Neural cell (in vitro differentiated cells): Measurements from ENCODE around the gene NR1H2. TPM values are rescaled to one million over a fixed set of nuclear protein-coding genes. Genes with fewer than 3 reads are reported as not detected.
A peak's percentile ranks its signal among the peaks of the same experiment; 100 is the strongest.

Source experiments
- H2AFZ ChIP-seq: fragments of 200-600, 300-800 bp; sonication (generic), shearing (Covaris generic); 2 replicates; pipeline ENCODE4 v1.6.0; 2014; ENCODE audit warnings: low read depth, mild to moderate bottlenecking, antibody characterized with exemption, low read length, moderate library complexity
- H3F3A ChIP-seq: fragments of 200-600 bp; shearing (Covaris generic); 2 replicates; pipeline ENCODE4 v1.6.1; 2016; ENCODE audit warnings: mild to moderate bottlenecking, moderate library complexity, mixed read lengths, antibody characterized with exemption, low read length; ENCODE audit not compliant: insufficient read depth, poor library complexity, severe bottlenecking
- H3K27ac ChIP-seq: fragments of 200-600, 300-800 bp; sonication (generic), shearing (Covaris generic); 2 replicates; pipeline ENCODE4 v1.5.1; 2014; ENCODE audit warnings: mild to moderate bottlenecking, low read length, moderate library complexity
- H3K27me3 ChIP-seq: fragments of 300-800, 200-600 bp; sonication (generic), shearing (Covaris generic); 2 replicates; pipeline ENCODE4 v1.6.0; 2014; ENCODE audit warnings: mild to moderate bottlenecking, low read depth, low read length, moderate library complexity; ENCODE audit not compliant: insufficient read depth
- H3K36me3 ChIP-seq: fragments of 300-800, 200-600 bp; sonication (generic), shearing (Covaris generic); 2 replicates; pipeline ENCODE4 v1.5.1; 2014; ENCODE audit warnings: mild to moderate bottlenecking, antibody characterized with exemption, low read length, moderate library complexity; ENCODE audit not compliant: insufficient read depth
- H3K4me2 ChIP-seq: fragments of 300-800, 200-600 bp; sonication (generic), shearing (Covaris generic); 2 replicates; pipeline ENCODE4 v1.6.0; 2014; ENCODE audit warnings: mild to moderate bottlenecking, low read length
- H3K4me3 ChIP-seq: fragments of 300-800, 200-600 bp; sonication (generic), shearing (Covaris generic); 2 replicates; pipeline ENCODE4 v1.5.1; 2014; ENCODE audit warnings: mild to moderate bottlenecking, low read length, moderate library complexity
- H3K79me2 ChIP-seq: fragments of 200-600 bp; shearing (Covaris generic); replicated peaks from 2 replicates; pipeline ENCODE4 v1.6.0; 2014; ENCODE audit warnings: mild to moderate bottlenecking, low read length, moderate library complexity; ENCODE audit not compliant: insufficient read depth
- H3K9ac ChIP-seq: fragments of 300-800, 200-600 bp; sonication (generic), shearing (Covaris generic); 2 replicates; pipeline ENCODE4 v1.6.1; 2016; ENCODE audit warnings: mild to moderate bottlenecking, low read length, mixed read lengths
- H3K9me2 ChIP-seq: fragments of 200-600 bp; shearing (Covaris generic); 2 replicates; pipeline ENCODE4 v1.6.1; 2016; ENCODE audit warnings: mild to moderate bottlenecking, low read length, mixed read lengths; ENCODE audit not compliant: insufficient read depth
- H3K9me3 ChIP-seq: fragments of 200-600, 300-800 bp; sonication (generic), shearing (Covaris generic); 2 replicates; pipeline ENCODE4 v1.6.1; 2016; ENCODE audit warnings: mild to moderate bottlenecking, mixed run types, low read length, moderate library complexity, mixed read lengths
- H4K20me1 ChIP-seq: fragments of 200-600 bp; shearing (Covaris generic); 2 replicates; pipeline ENCODE4 v1.6.1; 2016; ENCODE audit warnings: mild to moderate bottlenecking, mixed run types; ENCODE audit not compliant: insufficient read depth
- EP300 ChIP-seq: fragments of 450-650 bp; conservative IDR thresholded peaks from 2 replicates; pipeline ENCODE4 v1.6.1; 2014; ENCODE audit warnings: antibody characterized with exemption, mild to moderate bottlenecking, moderate library complexity; ENCODE audit not compliant: poor library complexity, severe bottlenecking
- EZH2 ChIP-seq: fragments of 200-600, 300-800 bp; shearing (Covaris generic), sonication (generic); IDR thresholded peaks from 2 replicates; pipeline ENCODE4 v1.6.1; 2014; ENCODE audit warnings: antibody characterized with exemption, low read length, borderline replicate concordance, mild to moderate bottlenecking; ENCODE audit not compliant: insufficient read depth, poor library complexity, severe bottlenecking
- MXI1 ChIP-seq: fragments of 450-650 bp; conservative IDR thresholded peaks from 2 replicates; pipeline ENCODE4 v1.6.1; 2014; ENCODE audit warnings: antibody characterized with exemption, mild to moderate bottlenecking; ENCODE audit not compliant: poor library complexity, severe bottlenecking
- POLR2AphosphoS5 ChIP-seq: IDR thresholded peaks from 2 replicates; pipeline ENCODE4 v1.6.1; 2012
- RAD21 ChIP-seq: fragments of 450-650 bp; conservative IDR thresholded peaks from 2 replicates; pipeline ENCODE4 v1.6.1; 2014; ENCODE audit warnings: antibody characterized with exemption, mild to moderate bottlenecking, moderate library complexity
- SMC3 ChIP-seq: fragments of 450-650 bp; conservative IDR thresholded peaks from 2 replicates; pipeline ENCODE4 v1.6.1; 2014; ENCODE audit warnings: antibody characterized with exemption, mild to moderate bottlenecking, moderate library complexity; ENCODE audit not compliant: poor library complexity
- TAF1 ChIP-seq: IDR thresholded peaks from 2 replicates; pipeline ENCODE4 v1.6.1; 2012; ENCODE audit warnings: low read depth
- polyA plus RNA-seq: library from polyadenylated mRNA; depleted of rRNA; stranded (reverse); fragments of >200 nt; gene quantifications from 2 replicates; pipeline ENCODE4 v1.2.3, GENCODE V29; 2014
- TF ChIP-seq, protein P1 (sequence below): IDR thresholded peaks from 2 replicates; pipeline ENCODE4 v1.6.1; 2012; ENCODE audit warnings: borderline replicate concordance
- TF ChIP-seq, protein P2 (sequence below): fragments of 450-650 bp; IDR thresholded peaks from 2 replicates; pipeline ENCODE4 v1.5.1; 2014; ENCODE audit warnings: antibody characterized with exemption, mild to moderate bottlenecking, moderate library complexity; ENCODE audit not compliant: poor library complexity, severe bottlenecking

The NR1H2 gene
- polyA plus RNA-seq, 1 donor from 2014 or later, result 18.5 TPM

DNA sequence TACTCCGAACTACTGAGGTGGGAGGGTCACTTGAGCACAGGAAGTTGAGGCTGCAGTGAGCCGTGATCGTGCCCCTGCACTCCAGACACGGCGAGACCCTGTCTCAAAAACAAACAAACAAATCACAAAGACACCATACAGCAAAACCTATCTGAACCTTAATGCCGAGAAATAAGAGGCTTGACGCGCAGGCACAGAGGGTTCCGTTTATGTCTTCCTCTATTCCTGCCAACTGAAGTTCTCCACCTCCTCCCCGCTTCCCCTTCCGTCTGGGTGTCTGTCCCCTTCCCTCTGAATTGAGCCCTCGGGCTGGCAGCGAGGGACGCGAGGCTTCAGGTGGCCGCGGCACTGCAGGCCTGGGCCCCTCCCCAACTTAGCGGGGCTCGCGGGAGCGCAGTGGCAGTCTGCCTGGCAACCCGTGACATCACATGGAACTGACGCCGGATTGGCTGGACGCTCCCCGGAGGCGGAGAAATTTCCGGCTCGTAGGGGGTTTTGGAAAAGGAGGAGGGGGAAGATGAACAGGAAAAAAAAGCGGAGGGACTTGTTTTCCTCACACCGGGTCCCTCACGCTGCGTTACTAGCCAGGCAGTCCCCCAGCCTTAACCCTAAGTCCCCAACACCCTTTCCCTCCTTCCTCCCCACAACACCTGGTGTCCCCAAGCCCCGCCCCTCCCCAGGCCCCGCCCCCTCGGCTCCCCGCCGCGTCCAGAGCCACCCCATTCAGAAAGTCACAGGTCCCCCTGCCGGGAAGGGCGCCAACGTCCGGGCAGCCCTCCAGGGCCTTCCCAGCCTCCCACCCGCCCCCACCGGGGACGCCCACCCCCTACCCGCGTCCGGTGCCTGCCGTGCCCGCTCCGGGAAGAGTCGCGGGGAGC, 55.3 kb downstream of the NR1H2 start:
- no peak overlapping the region for H2AFZ ChIP-seq
- H3F3A ChIP-seq, result no peaks in the 10 kb centered on the region
- H3K36me3 ChIP-seq, result no peaks in the 10 kb centered on the region
- H3K9me3 ChIP-seq, result no peaks in the 10 kb centered on the region
- TF ChIP-seq, protein P1, sequence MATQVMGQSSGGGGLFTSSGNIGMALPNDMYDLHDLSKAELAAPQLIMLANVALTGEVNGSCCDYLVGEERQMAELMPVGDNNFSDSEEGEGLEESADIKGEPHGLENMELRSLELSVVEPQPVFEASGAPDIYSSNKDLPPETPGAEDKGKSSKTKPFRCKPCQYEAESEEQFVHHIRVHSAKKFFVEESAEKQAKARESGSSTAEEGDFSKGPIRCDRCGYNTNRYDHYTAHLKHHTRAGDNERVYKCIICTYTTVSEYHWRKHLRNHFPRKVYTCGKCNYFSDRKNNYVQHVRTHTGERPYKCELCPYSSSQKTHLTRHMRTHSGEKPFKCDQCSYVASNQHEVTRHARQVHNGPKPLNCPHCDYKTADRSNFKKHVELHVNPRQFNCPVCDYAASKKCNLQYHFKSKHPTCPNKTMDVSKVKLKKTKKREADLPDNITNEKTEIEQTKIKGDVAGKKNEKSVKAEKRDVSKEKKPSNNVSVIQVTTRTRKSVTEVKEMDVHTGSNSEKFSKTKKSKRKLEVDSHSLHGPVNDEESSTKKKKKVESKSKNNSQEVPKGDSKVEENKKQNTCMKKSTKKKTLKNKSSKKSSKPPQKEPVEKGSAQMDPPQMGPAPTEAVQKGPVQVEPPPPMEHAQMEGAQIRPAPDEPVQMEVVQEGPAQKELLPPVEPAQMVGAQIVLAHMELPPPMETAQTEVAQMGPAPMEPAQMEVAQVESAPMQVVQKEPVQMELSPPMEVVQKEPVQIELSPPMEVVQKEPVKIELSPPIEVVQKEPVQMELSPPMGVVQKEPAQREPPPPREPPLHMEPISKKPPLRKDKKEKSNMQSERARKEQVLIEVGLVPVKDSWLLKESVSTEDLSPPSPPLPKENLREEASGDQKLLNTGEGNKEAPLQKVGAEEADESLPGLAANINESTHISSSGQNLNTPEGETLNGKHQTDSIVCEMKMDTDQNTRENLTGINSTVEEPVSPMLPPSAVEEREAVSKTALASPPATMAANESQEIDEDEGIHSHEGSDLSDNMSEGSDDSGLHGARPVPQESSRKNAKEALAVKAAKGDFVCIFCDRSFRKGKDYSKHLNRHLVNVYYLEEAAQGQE, result no peak
- TF ChIP-seq MXI1, result no peak
- TF ChIP-seq RAD21, result no peak
- TF ChIP-seq EP300, result no peak
- TF ChIP-seq TAF1, result no peak
- no peak for TF ChIP-seq POLR2AphosphoS5
- TF ChIP-seq EZH2, result no peak
- no peak for TF ChIP-seq SMC3
- TF ChIP-seq, protein P2, sequence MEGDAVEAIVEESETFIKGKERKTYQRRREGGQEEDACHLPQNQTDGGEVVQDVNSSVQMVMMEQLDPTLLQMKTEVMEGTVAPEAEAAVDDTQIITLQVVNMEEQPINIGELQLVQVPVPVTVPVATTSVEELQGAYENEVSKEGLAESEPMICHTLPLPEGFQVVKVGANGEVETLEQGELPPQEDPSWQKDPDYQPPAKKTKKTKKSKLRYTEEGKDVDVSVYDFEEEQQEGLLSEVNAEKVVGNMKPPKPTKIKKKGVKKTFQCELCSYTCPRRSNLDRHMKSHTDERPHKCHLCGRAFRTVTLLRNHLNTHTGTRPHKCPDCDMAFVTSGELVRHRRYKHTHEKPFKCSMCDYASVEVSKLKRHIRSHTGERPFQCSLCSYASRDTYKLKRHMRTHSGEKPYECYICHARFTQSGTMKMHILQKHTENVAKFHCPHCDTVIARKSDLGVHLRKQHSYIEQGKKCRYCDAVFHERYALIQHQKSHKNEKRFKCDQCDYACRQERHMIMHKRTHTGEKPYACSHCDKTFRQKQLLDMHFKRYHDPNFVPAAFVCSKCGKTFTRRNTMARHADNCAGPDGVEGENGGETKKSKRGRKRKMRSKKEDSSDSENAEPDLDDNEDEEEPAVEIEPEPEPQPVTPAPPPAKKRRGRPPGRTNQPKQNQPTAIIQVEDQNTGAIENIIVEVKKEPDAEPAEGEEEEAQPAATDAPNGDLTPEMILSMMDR, result no peak
- peak overlapping the region; percentile 62 for H3K9ac ChIP-seq
- no peaks in the 10 kb centered on the region for H3K79me2 ChIP-seq
- H4K20me1 ChIP-seq, result no peaks in the 10 kb centered on the region
- peaks cover 5% of the 10 kb centered on the region for H3K27me3 ChIP-seq
- H3K9me2 ChIP-seq, result no peaks in the 10 kb centered on the region
- H3K27ac ChIP-seq, result no peak overlapping the region
- no peak overlapping the region for H3K4me2 ChIP-seq
- H3K4me3 ChIP-seq, result peak overlapping the region; percentile 76

DNA sequence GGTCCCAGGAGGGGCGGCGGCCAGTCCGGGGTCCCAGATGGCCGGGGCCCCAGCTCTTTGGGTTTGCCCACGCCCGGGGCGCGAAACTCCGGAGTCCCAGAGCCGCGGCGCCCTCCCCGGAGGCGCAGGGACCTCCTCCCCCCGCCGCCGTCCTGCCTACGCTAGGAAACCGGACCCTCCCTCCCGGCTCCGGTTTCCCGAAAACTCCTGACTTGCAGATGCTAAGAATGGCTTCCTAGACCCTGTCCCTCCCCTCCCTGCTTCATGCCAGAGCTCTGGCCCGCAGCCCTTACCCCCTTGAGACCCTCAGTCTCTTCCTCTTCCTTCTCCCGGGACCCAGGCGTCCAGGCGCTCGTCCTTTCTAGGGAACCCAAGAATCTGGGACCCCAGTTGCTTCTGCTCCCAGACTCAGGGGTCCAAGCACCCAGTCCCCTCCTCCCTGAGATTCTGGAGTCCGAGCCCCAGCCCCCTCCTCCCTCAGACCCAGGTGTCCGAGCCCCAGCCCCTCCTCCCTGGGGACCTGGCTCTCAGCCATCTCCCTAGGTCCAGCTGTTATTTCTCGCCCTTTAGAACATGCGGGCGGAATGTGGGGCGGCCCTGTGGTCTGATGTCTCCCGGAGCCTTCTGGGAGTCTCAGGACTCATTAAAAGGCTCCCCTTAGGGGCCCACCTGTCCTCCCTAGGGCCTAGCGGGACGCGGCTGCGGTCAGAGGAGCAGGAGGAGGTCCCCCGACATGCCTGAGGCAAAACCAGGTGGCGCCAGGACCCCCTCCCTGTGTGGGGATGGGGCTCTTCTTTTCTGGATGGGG, 56.2 kb downstream of the NR1H2 start, which contains the start of gene MYBPC2:
MYBPC2 (plus strand) TSS at position 672 of the 808 bp plus-strand sequence; CDS start at position 734, 62 bp downstream.
- TF ChIP-seq SMC3, result no peak
- TF ChIP-seq, protein P2, result no peak
- no peak for TF ChIP-seq MXI1
- no peak for TF ChIP-seq EZH2
- no peak for TF ChIP-seq EP300
- no peak for TF ChIP-seq POLR2AphosphoS5
- no peak for TF ChIP-seq TAF1
- TF ChIP-seq, protein P1, result no peak
- no peak for TF ChIP-seq RAD21
- Histone ChIP-seq H2AFZ (no peak within 1 kb of the TSS), H3K27me3 (peaks cover 5% of the 10 kb centered on the region)

More for the DNA sequence above, 56.2 kb downstream of the NR1H2 start, which contains the start of gene MYBPC2:
- H3K79me2 ChIP-seq, result no peaks in the 10 kb centered on the region
- H3K36me3 ChIP-seq, result no peaks in the 10 kb centered on the region
- no peaks in the 10 kb centered on the region for H3K9me3 ChIP-seq
- no peaks in the 10 kb centered on the region for H3K9me2 ChIP-seq
- H3K27ac ChIP-seq, result no peak within 1 kb of the TSS
- no peaks in the 10 kb centered on the region for H4K20me1 ChIP-seq
- no peaks in the 10 kb centered on the region for H3F3A ChIP-seq
- peak within 1 kb of the TSS; percentile 76 for H3K4me3 ChIP-seq
- H3K9ac ChIP-seq, result peak within 1 kb of the TSS; percentile 62
- peak within 1 kb of the TSS; percentile 55 for H3K4me2 ChIP-seq
